ENCODE results near the gene ING4.

ING4 gene

GRCh38 chr12:6694701-6695100 is 31.8 kb upstream of the ING4 start:
- H3K27me3 Mint-ChIP-seq = peaks cover 11% of the 10 kb centered on the region
- ATAC-seq = no peak
- H3K9me3 Mint-ChIP-seq = no peaks in the 10 kb centered on the region
- H3K27ac Mint-ChIP-seq = peak overlapping the region; percentile 21
- peaks cover 4% of the 10 kb centered on the region for H3K36me3 Mint-ChIP-seq
- peaks cover 77% of the 10 kb centered on the region for H3K4me1 Mint-ChIP-seq
- H3K4me3 Mint-ChIP-seq = no peak overlapping the region

DNA sequence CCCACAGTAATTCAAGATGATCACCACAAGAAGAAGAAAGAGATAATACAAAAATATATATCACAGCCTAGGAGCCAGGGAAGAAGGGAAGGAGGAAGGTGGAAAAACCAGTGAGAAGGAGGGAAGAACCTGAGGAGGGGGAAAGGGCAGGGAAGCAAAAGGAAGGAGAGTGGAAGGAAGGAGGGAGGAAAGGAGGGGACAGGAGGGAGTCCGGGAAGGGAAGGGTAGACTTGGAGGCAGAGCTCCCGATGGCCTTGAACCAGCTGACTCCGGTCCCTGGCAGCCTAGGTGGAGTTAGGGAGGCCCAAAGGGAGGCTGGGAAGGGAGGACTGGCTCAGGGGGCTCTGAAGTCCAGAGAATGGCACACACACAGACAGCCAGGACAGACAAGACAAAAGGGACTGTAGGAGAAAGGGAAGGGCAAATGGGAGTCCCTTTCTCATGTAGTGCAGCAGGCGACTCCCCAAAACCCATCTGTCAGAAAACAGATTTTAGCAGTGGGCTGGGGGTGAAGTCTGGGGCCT is 31.0 kb upstream of the ING4 start:
- Mint-ChIP-seq H3K9me3 (no peaks in the 10 kb centered on the region), H3K4me3 (no peak overlapping the region), H3K36me3 (peaks cover 5% of the 10 kb centered on the region), H3K4me1 (peaks cover 70% of the 10 kb centered on the region), H3K27me3 (peaks cover 3% of the 10 kb centered on the region), H3K27ac (peak overlapping the region; percentile 21)
- no peak for ATAC-seq

DNA sequence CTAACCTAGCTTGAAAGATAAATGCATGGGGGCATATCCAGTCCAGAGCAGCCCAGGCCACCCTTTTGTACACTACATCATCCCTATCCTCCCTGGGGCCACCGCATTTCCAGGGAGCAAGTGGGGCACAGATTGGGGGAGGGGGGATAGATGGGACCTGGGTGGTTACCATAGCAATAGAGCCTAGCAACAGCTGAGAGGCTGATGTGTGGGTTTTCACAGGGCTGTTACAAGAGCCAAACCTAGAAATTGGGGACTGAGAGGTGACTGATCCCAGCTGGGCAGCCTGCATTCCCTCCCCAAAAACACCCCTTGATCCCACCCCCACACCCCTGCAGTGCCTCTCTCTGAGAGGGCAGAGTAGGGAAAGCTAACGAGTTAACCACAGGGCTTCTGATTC is 30.0 kb upstream of the ING4 start:
- H3K27me3 Mint-ChIP-seq = no peaks in the 10 kb centered on the region
- H3K4me1 Mint-ChIP-seq = peaks cover 73% of the 10 kb centered on the region
- H3K36me3 Mint-ChIP-seq = peaks cover 13% of the 10 kb centered on the region
- no peaks in the 10 kb centered on the region for H3K9me3 Mint-ChIP-seq
- H3K4me3 Mint-ChIP-seq = no peak overlapping the region
- H3K27ac Mint-ChIP-seq = no peak overlapping the region
- no peak for ATAC-seq

GRCh38 chr12:6691473-6691872 is 28.6 kb upstream of the ING4 start:
- no peak overlapping the region for H3K27ac Mint-ChIP-seq
- peaks cover 75% of the 10 kb centered on the region for H3K4me1 Mint-ChIP-seq
- H3K4me3 Mint-ChIP-seq = peak overlapping the region; percentile 10
- H3K27me3 Mint-ChIP-seq = no peaks in the 10 kb centered on the region
- no peak for ATAC-seq
- no peaks in the 10 kb centered on the region for H3K9me3 Mint-ChIP-seq
- H3K36me3 Mint-ChIP-seq = peaks cover 27% of the 10 kb centered on the region

DNA sequence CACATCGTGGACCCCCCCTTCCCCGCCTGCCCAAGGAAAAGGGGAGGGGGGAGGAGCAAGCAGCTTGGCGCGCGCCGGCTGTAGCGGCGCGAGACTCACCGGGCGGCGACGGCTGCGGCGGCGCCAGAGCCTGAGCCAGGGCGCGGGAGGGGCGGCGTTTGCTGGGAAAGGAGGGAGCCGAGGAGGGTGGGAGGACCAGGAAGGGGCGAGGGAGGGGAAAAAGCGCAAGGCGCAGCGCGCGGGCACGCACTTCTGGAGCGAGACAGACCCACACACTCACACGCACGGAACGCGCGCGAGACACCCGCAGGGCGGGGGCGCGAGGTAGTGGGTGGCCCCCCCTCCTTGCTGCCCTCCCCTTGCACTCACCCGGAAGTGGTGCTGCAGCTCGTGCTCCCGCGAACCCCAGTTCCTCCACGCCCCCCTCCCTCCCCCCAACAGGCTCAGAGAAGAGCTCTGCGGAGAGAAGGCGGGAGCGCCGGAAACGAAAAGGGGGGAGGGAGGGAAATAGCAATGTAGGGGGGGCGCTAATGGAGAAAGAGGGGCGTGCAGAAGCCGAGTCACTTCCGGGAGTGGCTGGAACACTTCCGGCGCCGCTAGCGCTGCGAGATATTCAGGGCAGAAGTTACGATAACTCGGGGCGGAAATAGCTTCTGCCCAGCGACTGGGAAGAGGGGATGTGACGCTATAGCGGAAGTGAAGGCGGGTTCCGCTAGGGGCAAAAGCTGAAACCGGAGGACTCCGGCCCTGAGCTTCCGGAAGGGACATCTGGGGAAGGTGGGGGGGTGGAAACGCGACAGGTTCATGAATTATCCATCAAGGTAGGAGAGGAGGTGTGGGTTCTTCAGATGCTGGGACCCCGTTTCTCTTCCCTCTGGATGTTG is 26.3 kb upstream of the ING4 start, which contains the start of gene ZNF384:
TSS of gene ZNF384 (minus strand) at position 377 of the 884 bp plus-strand sequence. CDS start 9,855 bp downstream, outside the sequence.
- Mint-ChIP-seq H3K36me3 (peaks cover 42% of the 10 kb centered on the region), H3K27me3 (no peaks in the 10 kb centered on the region), H3K4me1 (peaks cover 73% of the 10 kb centered on the region), H3K9me3 (no peaks in the 10 kb centered on the region), H3K4me3 (peak within 1 kb of the TSS; percentile 96), H3K27ac (peak within 1 kb of the TSS; percentile 96)
- ATAC-seq = peak; percentile 92

DNA sequence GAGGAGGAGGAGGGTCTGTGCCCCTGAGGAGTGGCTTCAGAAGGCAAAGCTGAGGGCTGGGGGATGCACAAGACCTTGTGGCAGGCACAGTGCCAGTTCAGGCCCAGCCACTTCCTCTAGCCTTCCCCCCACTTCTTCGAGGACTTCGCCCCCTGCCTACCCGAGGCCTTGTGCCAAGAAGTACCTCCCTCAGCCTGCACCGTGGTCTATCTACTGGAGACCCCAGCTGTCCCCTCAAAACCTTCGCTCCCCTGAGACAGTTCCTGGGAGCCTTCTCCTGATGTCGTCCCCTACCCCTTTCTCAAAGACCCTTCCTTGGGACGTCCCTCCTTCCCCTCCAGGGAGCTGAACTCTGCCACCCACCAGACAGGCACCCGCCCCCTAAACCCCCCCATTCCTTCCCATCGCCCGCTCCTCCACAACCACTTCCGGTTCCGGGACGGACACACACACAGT is 25.7 kb upstream of the ING4 start:
- Mint-ChIP-seq H3K36me3 (peaks cover 42% of the 10 kb centered on the region), H3K9me3 (no peaks in the 10 kb centered on the region), H3K4me1 (peaks cover 67% of the 10 kb centered on the region), H3K27ac (peak overlapping the region; percentile 96), H3K27me3 (no peaks in the 10 kb centered on the region), H3K4me3 (peak overlapping the region; percentile 96)
- ATAC-seq = peak; percentile 13

- peak overlapping the region; percentile 96 for H3K27ac Mint-ChIP-seq
- peaks cover 49% of the 10 kb centered on the region for H3K36me3 Mint-ChIP-seq
Measured at GRCh38 chr12:6685814-6686213, 22.9 kb upstream of the ING4 start.

DNA sequence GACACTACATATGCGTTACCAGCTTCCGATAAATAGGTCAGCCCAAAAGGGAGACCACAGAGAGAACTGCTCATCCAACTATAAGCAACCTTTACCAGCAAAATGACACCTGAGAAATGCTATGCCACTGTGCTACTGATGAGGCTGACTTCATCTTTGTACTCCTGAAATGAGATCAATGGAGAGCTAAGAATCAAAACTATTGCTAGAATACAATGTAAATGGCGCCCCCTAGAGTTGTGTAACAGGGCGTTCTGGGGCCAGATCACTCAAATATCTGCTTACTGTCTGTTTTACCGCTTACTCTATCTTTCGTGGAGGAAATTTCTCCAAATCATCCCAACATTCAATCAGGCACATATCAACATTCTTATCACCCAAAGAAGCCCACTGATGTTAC is 21.7 kb upstream of the ING4 start:
- Mint-ChIP-seq H3K4me1 (peaks cover 57% of the 10 kb centered on the region), H3K9me3 (no peaks in the 10 kb centered on the region), H3K36me3 (peaks cover 49% of the 10 kb centered on the region), H3K4me3 (no peak overlapping the region), H3K27ac (peak overlapping the region; percentile 64), H3K27me3 (no peaks in the 10 kb centered on the region)
- no peak for ATAC-seq

More at GRCh38 chr12:6685814-6686213, 22.9 kb upstream of the ING4 start:
- Mint-ChIP-seq H3K9me3 (no peaks in the 10 kb centered on the region), H3K4me1 (peaks cover 63% of the 10 kb centered on the region), H3K4me3 (no peak overlapping the region), H3K27me3 (no peaks in the 10 kb centered on the region)
- ATAC-seq = no peak

- ATAC-seq = no peak
- peaks cover 63% of the 10 kb centered on the region for H3K36me3 Mint-ChIP-seq
- H3K9me3 Mint-ChIP-seq = no peaks in the 10 kb centered on the region
- no peak overlapping the region for H3K4me3 Mint-ChIP-seq
- H3K27ac Mint-ChIP-seq = no peak overlapping the region
- peaks cover 2% of the 10 kb centered on the region for H3K4me1 Mint-ChIP-seq
- H3K27me3 Mint-ChIP-seq = no peaks in the 10 kb centered on the region
Measured at GRCh38 chr12:6676962-6677361, 14.0 kb upstream of the ING4 start.

- ATAC-seq = no peak
- H3K4me3 Mint-ChIP-seq = no peak overlapping the region
- peaks cover 82% of the 10 kb centered on the region for H3K36me3 Mint-ChIP-seq
- no peaks in the 10 kb centered on the region for H3K27me3 Mint-ChIP-seq
- H3K9me3 Mint-ChIP-seq = no peaks in the 10 kb centered on the region
- no peak overlapping the region for H3K27ac Mint-ChIP-seq
- H3K4me1 Mint-ChIP-seq = no peaks in the 10 kb centered on the region
Measured at GRCh38 chr12:6672143-6672542, 9.2 kb upstream of the ING4 start.

GRCh38 chr12:6667559-6668210 is 4.8 kb upstream of the ING4 start:
- Mint-ChIP-seq H3K4me1 (peaks cover 12% of the 10 kb centered on the region), H3K27ac (no peak overlapping the region), H3K27me3 (no peaks in the 10 kb centered on the region), H3K4me3 (no peak overlapping the region), H3K9me3 (no peaks in the 10 kb centered on the region), H3K36me3 (peaks cover 58% of the 10 kb centered on the region)
- no peak for ATAC-seq

DNA sequence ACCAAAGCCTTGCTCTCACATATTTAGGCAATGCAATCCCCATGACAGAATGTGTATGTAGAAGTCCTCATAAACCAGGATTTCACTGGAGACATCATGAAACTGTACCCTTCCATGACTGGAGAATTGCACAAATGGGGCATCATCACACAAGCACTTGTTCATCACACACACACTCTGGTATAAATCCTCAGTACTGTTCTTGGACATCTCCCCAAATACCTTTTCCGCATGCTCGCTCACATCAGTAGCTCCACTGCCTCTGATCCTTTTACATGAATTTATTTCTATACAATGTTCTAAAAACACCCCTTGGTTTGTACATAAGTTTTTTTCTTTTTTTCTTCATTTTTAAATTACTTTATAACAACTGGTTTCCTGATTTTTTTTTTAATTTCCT is 3.3 kb upstream of the ING4 start:
- Mint-ChIP-seq H3K27me3 (no peaks in the 10 kb centered on the region), H3K27ac (peak overlapping the region; percentile 32), H3K36me3 (peaks cover 43% of the 10 kb centered on the region), H3K9me3 (no peaks in the 10 kb centered on the region), H3K4me1 (peaks cover 23% of the 10 kb centered on the region), H3K4me3 (no peak overlapping the region)
- ATAC-seq = no peak

GRCh38 chr12:6664902-6665301 is 2.0 kb upstream of the ING4 start:
- Mint-ChIP-seq H3K4me1 (peaks cover 23% of the 10 kb centered on the region), H3K36me3 (peaks cover 33% of the 10 kb centered on the region), H3K4me3 (no peak overlapping the region), H3K27me3 (no peaks in the 10 kb centered on the region), H3K27ac (no peak overlapping the region), H3K9me3 (no peaks in the 10 kb centered on the region)
- ATAC-seq = no peak

DNA sequence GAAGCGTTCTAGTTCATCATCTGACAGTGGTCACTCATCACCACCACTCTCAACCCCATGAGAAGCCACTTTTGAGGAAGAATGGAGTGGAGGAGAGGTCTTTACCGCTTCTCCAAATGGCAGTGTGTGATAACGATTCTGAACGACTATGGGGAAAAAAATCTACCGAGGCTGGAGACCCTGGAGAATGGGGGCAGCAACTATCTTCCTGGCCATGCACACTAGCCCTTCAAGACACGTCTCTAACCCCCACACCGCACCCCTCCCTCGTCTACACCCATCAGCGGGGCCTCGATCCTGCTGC is 365 bp downstream of the ING4 start:
- Mint-ChIP-seq H3K4me1 (peaks cover 36% of the 10 kb centered on the region), H3K4me3 (peak overlapping the region; percentile 90), H3K36me3 (peaks cover 26% of the 10 kb centered on the region), H3K9me3 (no peaks in the 10 kb centered on the region), H3K27me3 (no peaks in the 10 kb centered on the region), H3K27ac (peak overlapping the region; percentile 83)
- peak; percentile 46 for ATAC-seq

DNA sequence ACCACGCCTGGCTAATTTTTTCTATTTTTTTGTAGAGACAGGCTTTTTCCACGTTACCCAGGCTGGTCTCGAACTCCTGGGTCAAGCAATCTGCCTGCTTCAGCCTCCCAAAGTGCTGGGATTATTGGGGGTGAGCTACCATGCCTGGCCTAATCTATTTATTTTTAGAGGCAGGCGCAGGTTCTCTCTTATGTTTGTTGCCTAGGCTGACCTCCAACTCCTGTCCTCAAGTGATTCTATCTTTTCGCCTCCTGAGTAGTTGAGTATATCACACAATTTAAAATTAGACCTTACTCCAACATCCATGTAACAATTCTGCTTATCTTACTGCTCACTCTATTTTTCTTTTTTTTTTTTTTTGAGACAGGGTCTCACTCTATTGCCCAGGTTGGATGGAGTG is 8.9 kb downstream of the ING4 start:
- Mint-ChIP-seq H3K4me1 (peaks cover 16% of the 10 kb centered on the region), H3K4me3 (no peak overlapping the region), H3K9me3 (no peaks in the 10 kb centered on the region), H3K27ac (no peak overlapping the region), H3K27me3 (no peaks in the 10 kb centered on the region), H3K36me3 (peaks cover 62% of the 10 kb centered on the region)
- no peak for ATAC-seq

Data from stimulated activated memory B cell treated with anti-CD40 and anti-IgM and Interleukin-4, amounts not matched to agents 10 μg/mL and 1 μg/mL and 100 μg/mL, for 72 hours (primary cell).